ENCODE data around the gene MCM9. TPM values are rescaled to one million over a fixed set of nuclear protein-coding genes. Genes with fewer than 3 reads are reported as not detected.

Gene MCM9
- total RNA-seq, 1 donor from 2014 or later: 17.6 TPM

GRCh38 chr6:118886641-118887040 is 48.3 kb downstream of the MCM9 start:
- no peaks in the 10 kb centered on the region for H3K27me3 Mint-ChIP-seq (ENCODE audit: low read depth)
- H3K4me3 Mint-ChIP-seq: no peak overlapping the region
- TF ChIP-seq, protein P1, sequence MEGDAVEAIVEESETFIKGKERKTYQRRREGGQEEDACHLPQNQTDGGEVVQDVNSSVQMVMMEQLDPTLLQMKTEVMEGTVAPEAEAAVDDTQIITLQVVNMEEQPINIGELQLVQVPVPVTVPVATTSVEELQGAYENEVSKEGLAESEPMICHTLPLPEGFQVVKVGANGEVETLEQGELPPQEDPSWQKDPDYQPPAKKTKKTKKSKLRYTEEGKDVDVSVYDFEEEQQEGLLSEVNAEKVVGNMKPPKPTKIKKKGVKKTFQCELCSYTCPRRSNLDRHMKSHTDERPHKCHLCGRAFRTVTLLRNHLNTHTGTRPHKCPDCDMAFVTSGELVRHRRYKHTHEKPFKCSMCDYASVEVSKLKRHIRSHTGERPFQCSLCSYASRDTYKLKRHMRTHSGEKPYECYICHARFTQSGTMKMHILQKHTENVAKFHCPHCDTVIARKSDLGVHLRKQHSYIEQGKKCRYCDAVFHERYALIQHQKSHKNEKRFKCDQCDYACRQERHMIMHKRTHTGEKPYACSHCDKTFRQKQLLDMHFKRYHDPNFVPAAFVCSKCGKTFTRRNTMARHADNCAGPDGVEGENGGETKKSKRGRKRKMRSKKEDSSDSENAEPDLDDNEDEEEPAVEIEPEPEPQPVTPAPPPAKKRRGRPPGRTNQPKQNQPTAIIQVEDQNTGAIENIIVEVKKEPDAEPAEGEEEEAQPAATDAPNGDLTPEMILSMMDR (IDR thresholded peaks at IDR 0.05; ENCODE audit: unreplicated experiment): no peak
- no peak for DNase-seq (ENCODE audit: low spot score in 2 of 2, unreplicated experiment in 2 of 2)
- no peaks in the 10 kb centered on the region for H3K36me3 Mint-ChIP-seq
- H3K27ac Mint-ChIP-seq: no peak overlapping the region
- H3K9me3 Mint-ChIP-seq: no peaks in the 10 kb centered on the region
- H3K4me1 Mint-ChIP-seq: peaks cover 9% of the 10 kb centered on the region

- Mint-ChIP-seq H3K36me3 (peaks cover 2% of the 10 kb centered on the region), H3K27ac (no peak overlapping the region), H3K9me3 (peaks cover 4% of the 10 kb centered on the region), H3K27me3 (ENCODE audit: low read depth) (no peaks in the 10 kb centered on the region), H3K4me1 (no peaks in the 10 kb centered on the region), H3K4me3 (no peak overlapping the region)
- no peak for DNase-seq (ENCODE audit: low spot score in 2 of 2, unreplicated experiment in 2 of 2)
- TF ChIP-seq, protein P1 (IDR thresholded peaks at IDR 0.05; ENCODE audit: unreplicated experiment): no peak
Observed at GRCh38 chr6:118882314-118882905, 52.5 kb downstream of the MCM9 start.

DNA sequence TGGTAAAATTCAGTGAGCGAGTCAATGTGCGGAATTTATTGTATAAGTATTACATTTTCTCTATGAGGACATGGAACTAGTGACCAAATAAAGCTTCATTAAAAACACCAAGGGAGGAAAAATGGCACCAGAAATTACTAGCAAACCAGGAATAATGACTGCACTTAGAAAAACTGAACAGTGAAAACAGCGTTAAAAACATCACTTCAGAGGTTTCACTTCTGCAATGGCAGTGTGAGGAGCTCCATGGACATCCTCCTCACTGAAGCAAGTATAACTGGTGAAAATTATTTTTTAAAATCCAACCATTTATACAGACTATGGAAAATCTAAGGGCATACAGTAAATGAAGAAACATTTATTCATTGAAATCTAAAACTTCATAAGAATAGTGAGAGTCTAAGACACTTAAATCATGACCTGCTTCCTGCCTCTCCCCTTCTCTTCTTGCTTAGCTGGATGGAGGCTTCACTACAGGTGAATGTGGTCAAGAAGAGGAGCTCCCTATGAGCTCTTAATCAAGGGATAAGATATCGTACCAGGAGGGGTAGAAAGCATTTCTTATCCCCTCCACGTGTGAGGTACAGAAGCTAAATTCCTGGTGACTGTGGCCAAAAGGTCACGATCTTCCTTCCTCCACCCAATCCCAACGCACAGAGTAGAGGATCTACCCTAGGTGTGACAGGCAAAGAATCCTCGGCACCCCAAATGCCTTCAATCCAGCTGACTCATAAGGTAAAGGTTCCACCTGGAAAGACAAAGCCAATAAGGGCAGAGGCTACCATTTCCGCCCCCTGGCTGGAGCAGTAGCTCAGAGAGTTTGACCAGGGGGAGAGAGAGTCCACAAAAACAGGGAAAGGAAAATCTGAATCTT is 53.3 kb downstream of the MCM9 start:
- Mint-ChIP-seq H3K4me1 (no peaks in the 10 kb centered on the region), H3K27me3 (ENCODE audit: low read depth) (no peaks in the 10 kb centered on the region), H3K4me3 (no peak overlapping the region), H3K27ac (no peak overlapping the region), H3K36me3 (peaks cover 2% of the 10 kb centered on the region), H3K9me3 (peaks cover 4% of the 10 kb centered on the region)
- DNase-seq (ENCODE audit: low spot score in 2 of 2, unreplicated experiment in 2 of 2): no peak
- TF ChIP-seq, protein P1 (IDR thresholded peaks at IDR 0.05; ENCODE audit: unreplicated experiment): no peak

- Mint-ChIP-seq H3K4me1 (peaks cover 2% of the 10 kb centered on the region), H3K27ac (no peak overlapping the region)
Observed at GRCh38 chr6:118877806-118878205, 57.2 kb downstream of the MCM9 start.

GRCh38 chr6:118876814-118877213 is 58.1 kb downstream of the MCM9 start:
- peaks cover 8% of the 10 kb centered on the region for H3K9me3 Mint-ChIP-seq
- TF ChIP-seq, protein P1 (IDR thresholded peaks at IDR 0.05; ENCODE audit: unreplicated experiment): no peak
- peaks cover 2% of the 10 kb centered on the region for H3K4me1 Mint-ChIP-seq
- H3K36me3 Mint-ChIP-seq: peaks cover 4% of the 10 kb centered on the region
- no peak overlapping the region for H3K4me3 Mint-ChIP-seq
- DNase-seq (ENCODE audit: low spot score in 2 of 2, unreplicated experiment in 2 of 2): no peak
- H3K27ac Mint-ChIP-seq: no peak overlapping the region
- no peaks in the 10 kb centered on the region for H3K27me3 Mint-ChIP-seq (ENCODE audit: low read depth)

More at GRCh38 chr6:118877806-118878205, 57.2 kb downstream of the MCM9 start:
- TF ChIP-seq, protein P1 (IDR thresholded peaks at IDR 0.05; ENCODE audit: unreplicated experiment): no peak
- Mint-ChIP-seq H3K36me3 (peaks cover 4% of the 10 kb centered on the region), H3K9me3 (peaks cover 4% of the 10 kb centered on the region), H3K4me3 (no peak overlapping the region), H3K27me3 (ENCODE audit: low read depth) (no peaks in the 10 kb centered on the region)
- DNase-seq (ENCODE audit: low spot score in 2 of 2, unreplicated experiment in 2 of 2): no peak
